ENCODE measurements around the gene TCP11. TPM values are rescaled to one million over a fixed set of nuclear protein-coding genes. Genes with fewer than 3 reads are reported as not detected.
"Not testable (repeated sequence)": the region's sequence is repeated elsewhere in the genome, so short reads cannot be mapped to it uniquely, and the experiment has no call there.

Gene TCP11
- total RNA-seq, 1 donor from 2014 or later = not detected

DNA sequence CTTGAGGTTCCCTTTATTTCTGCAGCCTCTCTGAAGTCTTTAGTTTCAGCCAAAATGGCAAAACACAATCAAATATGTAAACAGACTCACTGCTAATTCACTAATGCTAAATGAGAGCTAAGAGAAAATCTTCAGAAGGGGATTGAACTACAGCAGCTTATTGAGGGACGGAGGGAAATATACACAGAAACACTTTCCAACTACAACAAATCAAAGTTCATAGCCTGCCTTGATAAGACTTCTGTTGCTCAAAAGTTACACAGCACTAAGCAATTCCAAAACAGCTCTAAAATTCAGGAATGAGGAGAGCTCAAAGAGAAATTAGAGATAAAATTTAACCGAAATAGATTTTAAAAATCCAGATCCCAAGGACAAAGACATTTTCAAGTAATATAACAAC lies 1.7 kb downstream of the TCP11 start:
- Histone ChIP-seq H3K4me3 (no peak overlapping the region), H3K27me3 (no peaks in the 10 kb centered on the region), H3K36me3 (no peaks in the 10 kb centered on the region), H3K27ac (no peak overlapping the region), H3K9me3 (no peaks in the 10 kb centered on the region), H3K4me1 (peaks cover 11% of the 10 kb centered on the region)
- TF ChIP-seq POLR2A (IDR thresholded peaks at IDR 0.05) (no peak), POLR2AphosphoS5 (IDR thresholded peaks at IDR 0.05; ENCODE audit: insufficient read depth in 1 of 2, low read depth in 1 of 2) (no peak)
- TF ChIP-seq, protein P1, sequence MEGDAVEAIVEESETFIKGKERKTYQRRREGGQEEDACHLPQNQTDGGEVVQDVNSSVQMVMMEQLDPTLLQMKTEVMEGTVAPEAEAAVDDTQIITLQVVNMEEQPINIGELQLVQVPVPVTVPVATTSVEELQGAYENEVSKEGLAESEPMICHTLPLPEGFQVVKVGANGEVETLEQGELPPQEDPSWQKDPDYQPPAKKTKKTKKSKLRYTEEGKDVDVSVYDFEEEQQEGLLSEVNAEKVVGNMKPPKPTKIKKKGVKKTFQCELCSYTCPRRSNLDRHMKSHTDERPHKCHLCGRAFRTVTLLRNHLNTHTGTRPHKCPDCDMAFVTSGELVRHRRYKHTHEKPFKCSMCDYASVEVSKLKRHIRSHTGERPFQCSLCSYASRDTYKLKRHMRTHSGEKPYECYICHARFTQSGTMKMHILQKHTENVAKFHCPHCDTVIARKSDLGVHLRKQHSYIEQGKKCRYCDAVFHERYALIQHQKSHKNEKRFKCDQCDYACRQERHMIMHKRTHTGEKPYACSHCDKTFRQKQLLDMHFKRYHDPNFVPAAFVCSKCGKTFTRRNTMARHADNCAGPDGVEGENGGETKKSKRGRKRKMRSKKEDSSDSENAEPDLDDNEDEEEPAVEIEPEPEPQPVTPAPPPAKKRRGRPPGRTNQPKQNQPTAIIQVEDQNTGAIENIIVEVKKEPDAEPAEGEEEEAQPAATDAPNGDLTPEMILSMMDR (IDR thresholded peaks at IDR 0.05) = no peak
- intact Hi-C loops (cut with DNase I) = no loop called here
- DNase-seq (ENCODE audit: extremely low spot score in 2 of 2) = no peak

DNA sequence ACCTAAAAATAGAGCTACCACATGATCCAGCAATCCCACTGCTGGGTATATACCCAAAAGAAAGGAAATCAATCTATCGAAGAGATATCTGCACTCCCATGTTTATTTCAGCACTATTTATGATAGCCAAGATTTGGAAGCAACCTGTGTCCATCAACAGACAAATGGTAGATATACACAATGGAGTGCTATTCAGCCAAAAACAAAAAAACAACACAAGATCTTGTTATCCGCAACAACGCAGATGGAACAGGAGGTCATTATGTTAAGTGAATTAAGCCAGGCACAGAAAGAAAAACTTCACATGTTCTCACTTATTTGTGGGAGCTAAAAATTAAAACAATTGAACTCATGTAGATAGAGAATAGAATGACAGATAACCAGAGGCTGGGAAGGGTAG lies 2.9 kb downstream of the TCP11 start:
- H3K27me3 ChIP-seq; H3K27ac ChIP-seq; H3K9me3 ChIP-seq; DNase-seq (ENCODE audit: extremely low spot score in 2 of 2); intact Hi-C loops (cut with DNase I); H3K4me3 ChIP-seq; H3K36me3 ChIP-seq: not testable (repeated sequence)
- peaks cover 11% of the 10 kb centered on the region for H3K4me1 ChIP-seq

DNA sequence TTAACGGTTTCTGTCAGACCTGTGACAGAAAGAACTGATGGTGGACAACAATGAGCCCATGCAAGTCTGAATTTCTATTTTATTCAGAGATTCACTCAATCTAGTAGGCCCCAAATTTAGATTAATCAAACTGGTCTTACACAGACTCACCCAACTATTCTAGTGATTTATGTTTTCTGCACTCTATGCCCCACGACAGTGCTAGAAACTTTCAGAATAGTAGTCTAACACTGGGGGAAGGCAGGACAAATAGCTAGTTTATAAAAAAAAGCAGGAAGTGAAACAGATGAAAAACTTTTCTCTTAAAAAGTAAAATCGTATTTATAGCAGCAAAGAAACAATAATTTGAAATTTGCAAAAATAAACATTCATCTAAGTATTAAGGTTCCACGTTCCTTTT lies 5.0 kb downstream of the TCP11 start:
- intact Hi-C loops (cut with DNase I) = no loop called here

DNA sequence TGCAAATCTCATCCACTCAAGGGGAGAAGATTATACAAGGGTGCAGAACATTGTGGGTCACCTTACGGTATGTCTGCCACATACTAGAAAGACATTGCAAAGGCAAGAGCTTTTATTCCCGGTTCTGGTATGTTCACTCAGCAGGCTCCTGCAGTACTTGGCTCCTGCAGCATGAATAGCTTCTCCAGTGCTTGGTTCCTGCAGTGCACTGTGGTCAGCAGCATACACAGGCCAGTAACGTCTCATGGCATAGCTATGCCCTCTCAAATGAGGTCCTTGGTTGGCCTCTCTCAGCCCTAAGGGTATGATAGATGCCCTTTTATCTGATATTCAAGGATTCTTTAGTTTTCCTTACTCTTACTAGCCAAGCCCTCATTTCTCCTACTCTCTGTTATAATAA lies 12.6 kb downstream of the TCP11 start:
- no peak overlapping the region for H3K4me3 ChIP-seq
- H3K27me3 ChIP-seq = no peaks in the 10 kb centered on the region
- no peaks in the 10 kb centered on the region for H3K4me1 ChIP-seq
- no peaks in the 10 kb centered on the region for H3K36me3 ChIP-seq
- H3K9me3 ChIP-seq = no peaks in the 10 kb centered on the region
- no peak overlapping the region for H3K27ac ChIP-seq
- intact Hi-C loops (cut with DNase I) = no loop called here
- DNase-seq (ENCODE audit: extremely low spot score in 2 of 2) = no peak
- TF ChIP-seq, protein P1 (IDR thresholded peaks at IDR 0.05) = no peak
- TF ChIP-seq POLR2AphosphoS5 (IDR thresholded peaks at IDR 0.05; ENCODE audit: insufficient read depth in 1 of 2, low read depth in 1 of 2) (no peak), POLR2A (IDR thresholded peaks at IDR 0.05) (no peak)

More for the DNA sequence above, 5.0 kb downstream of the TCP11 start:
- TF ChIP-seq POLR2A (IDR thresholded peaks at IDR 0.05) (no peak), POLR2AphosphoS5 (IDR thresholded peaks at IDR 0.05; ENCODE audit: insufficient read depth in 1 of 2, low read depth in 1 of 2) (no peak)
- TF ChIP-seq, protein P1 (IDR thresholded peaks at IDR 0.05) = no peak
- H3K4me1 ChIP-seq = peaks cover 8% of the 10 kb centered on the region
- H3K4me3 ChIP-seq = no peak overlapping the region
- no peaks in the 10 kb centered on the region for H3K27me3 ChIP-seq
- DNase-seq (ENCODE audit: extremely low spot score in 2 of 2) = no peak
- H3K36me3 ChIP-seq = no peaks in the 10 kb centered on the region
- no peak overlapping the region for H3K27ac ChIP-seq
- H3K9me3 ChIP-seq = no peaks in the 10 kb centered on the region

DNA sequence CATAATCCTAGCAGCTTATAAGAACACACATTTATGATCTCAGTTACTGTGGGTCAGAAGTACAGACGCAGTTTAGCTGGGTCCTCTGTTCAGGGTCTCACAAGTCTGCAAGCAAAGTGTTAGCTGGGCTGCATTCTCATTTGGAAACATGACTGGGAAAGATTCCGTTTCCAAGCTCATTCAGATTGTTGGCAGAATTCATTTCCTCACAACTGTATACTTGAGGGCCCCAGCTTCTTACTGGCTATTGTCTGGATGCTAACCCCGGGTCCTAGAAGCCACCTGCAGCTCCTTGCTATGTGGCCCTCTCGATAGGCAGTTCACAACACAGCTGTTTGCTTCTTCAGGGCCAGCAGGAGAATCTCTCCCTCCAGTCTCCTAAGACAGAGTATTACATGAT lies 13.1 kb downstream of the TCP11 start:
- DNase-seq (ENCODE audit: extremely low spot score in 2 of 2) = no peak
- no peak overlapping the region for H3K27ac ChIP-seq
- no peaks in the 10 kb centered on the region for H3K4me1 ChIP-seq
- TF ChIP-seq, protein P1 (IDR thresholded peaks at IDR 0.05) = no peak
- TF ChIP-seq POLR2AphosphoS5 (IDR thresholded peaks at IDR 0.05; ENCODE audit: insufficient read depth in 1 of 2, low read depth in 1 of 2) = no peak
- no peak for TF ChIP-seq POLR2A (IDR thresholded peaks at IDR 0.05)
- H3K4me3 ChIP-seq = no peak overlapping the region
- no peaks in the 10 kb centered on the region for H3K36me3 ChIP-seq
- H3K9me3 ChIP-seq = no peaks in the 10 kb centered on the region
- no peaks in the 10 kb centered on the region for H3K27me3 ChIP-seq
- intact Hi-C loops (cut with DNase I) = no loop called here

DNA sequence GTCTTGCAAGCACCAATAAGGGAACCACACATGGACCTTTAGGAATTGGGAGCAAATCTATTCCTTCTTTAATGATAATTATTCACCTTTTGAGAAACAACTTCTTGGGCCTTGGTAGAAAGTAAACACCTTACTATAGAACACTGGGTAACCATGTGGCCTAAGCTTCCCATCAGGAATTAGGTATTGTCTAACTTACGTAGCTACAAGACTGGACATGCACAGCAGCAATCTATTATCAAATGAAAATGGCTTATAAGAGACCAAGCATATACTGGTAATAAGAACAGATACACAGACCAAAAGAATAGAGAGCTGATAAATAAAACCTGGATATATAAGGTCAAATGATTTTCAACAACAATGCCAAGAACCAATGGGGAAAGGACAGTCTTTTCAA lies 16.8 kb downstream of the TCP11 start:
- DNase-seq (ENCODE audit: extremely low spot score in 2 of 2) = no peak
- Histone ChIP-seq H3K27ac (no peak overlapping the region), H3K4me1 (no peaks in the 10 kb centered on the region), H3K36me3 (no peaks in the 10 kb centered on the region), H3K4me3 (no peak overlapping the region), H3K27me3 (no peaks in the 10 kb centered on the region), H3K9me3 (no peaks in the 10 kb centered on the region)
- intact Hi-C loops (cut with DNase I) = no loop called here
- TF ChIP-seq POLR2A (IDR thresholded peaks at IDR 0.05) (no peak), POLR2AphosphoS5 (IDR thresholded peaks at IDR 0.05; ENCODE audit: insufficient read depth in 1 of 2, low read depth in 1 of 2) (no peak)
- TF ChIP-seq, protein P1 (IDR thresholded peaks at IDR 0.05) = no peak

All from vagina (tissue), 2 donors.